GM19035 (cell line): ENCODE data around the gene LYPD6.
"Not testable (repeated sequence)": the region's sequence is repeated elsewhere in the genome, so short reads cannot be mapped to it uniquely, and the experiment has no call there.

Experiments used
- ATAC-seq: cut with Tn5 transposase; IDR thresholded peaks from one replicate; pipeline ENCODE4 v1.9.1; 2021; ENCODE audit not compliant: unreplicated experiment

LYPD6 gene

DNA sequence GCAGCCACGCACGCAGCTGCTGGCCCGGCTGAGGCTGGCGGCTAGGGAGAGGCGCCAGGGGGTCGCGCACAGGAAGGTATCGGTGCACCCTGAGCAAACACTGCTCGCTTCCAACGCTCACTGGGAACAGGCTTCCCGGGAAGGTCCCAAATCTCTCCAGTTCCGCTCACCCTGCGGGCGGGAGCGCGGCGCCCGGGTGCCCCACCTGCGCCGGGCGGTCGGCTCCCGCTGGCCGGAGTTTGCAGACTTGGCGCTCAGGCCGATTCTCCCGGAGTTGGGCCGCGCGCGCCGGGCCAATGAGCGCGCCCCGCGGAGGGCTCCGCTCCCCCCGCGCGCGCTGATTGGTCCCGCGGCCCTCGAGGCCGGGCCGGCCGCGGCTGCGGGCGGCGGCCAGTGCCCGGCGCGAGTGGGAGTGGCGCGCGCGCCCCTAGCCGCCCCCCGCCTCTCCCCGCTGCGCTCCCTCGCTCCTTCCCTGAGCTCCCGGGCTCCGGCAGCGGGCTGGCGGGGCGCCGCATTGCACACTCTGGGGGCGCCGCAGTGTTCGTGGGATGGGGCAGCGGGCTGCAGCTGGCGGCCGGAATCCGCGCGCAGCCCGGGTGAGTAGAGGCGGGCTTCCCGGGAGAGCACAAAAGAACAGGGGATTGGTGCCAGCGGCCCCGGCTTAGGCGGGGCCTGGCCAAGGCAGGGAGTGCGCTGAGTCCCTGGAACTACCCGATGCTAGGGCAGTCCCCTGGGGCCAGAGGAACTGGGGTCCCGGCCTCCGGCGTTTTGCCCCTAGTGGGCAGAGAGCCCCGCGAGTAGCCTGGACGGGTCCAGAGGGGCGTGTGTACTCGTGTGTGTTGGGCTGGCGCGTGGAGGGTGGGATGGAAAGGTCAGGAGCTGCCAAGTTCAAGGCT, at the start of gene LYPD6:
Gene LYPD6, plus strand, starts transcription at position 461 of the 896 bp plus-strand sequence. CDS start 107,122 bp downstream, outside the sequence.
- ATAC-seq = peak; percentile 88

DNA sequence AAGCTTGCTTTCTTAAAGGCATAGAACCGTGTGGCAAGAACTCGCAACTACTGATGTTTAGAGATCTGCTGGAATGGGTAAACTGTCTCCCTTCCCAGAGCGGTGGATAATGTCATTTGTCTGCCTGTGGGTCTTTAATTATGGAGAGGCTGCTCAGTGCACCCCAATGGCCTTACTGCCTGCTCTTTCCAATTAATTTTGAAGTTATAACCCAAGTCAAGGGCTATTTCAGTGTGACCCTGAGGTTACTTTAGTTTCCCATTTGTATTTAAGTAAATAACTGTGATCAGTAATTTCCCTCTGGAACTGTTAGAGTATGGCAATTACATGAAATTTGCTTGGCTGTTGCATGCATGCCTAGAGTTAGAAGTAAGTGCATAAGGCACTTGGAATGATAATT, 48.9 kb upstream of the LYPD6 start:
- no peak for ATAC-seq

DNA sequence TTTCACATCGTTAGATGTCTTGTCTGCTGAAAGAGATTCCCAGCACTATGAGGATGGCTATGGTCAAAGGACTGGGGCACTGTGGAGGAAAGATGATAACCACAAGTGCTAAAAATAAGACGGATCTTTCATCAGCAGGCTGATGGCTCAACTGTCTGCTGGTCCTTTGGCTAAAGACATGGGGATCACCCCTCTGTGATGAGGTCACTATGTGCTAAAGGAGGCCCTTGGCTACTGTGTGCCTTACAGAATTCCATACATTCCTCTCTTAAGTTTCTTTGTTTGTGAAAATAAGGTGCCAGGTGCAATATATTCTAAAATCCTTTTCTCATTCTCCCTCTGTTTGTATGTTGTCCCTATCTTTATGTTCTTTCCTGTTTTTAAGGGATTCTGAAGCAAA, 39.7 kb upstream of the LYPD6 start:
- no peak for ATAC-seq

DNA sequence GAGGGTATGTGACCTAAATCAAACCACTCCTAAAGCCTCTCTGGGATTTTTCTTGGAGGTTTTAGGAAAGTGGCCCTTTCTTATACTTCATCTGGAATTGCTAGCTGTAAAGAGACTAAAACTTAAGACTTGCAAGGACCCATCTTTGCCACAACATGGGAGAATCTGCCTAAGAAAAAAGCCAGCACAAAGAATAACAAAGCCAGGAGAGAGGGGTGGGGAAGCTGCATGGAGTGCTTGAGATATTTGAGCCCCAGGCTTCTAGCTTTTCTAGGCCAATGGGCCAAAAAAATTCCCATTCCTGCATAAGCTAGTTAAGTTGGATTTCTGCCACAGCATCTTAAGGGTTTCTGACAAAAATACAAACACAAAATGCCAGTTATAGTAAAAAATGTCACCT, 38.5 kb upstream of the LYPD6 start:
- no peak for ATAC-seq

DNA sequence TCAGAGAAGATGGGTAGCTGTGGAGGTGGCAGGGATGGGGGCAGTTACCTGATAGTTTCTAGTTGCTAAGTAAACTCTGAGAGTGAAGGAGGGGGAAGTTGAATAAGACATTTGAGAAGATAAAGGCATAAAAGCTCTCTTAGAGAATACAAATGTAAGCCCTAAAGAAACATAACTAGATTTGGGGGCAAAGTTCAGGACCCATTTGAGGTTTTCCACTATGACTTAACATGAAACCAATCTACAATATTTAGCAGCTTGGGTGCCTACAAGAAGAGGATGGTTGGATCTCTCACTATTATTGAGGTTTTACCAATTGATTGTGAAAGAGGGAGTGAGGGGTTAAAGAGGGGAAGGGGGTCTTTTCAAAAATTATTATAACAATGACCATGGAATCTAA, 34.4 kb upstream of the LYPD6 start:
- no peak for ATAC-seq

DNA sequence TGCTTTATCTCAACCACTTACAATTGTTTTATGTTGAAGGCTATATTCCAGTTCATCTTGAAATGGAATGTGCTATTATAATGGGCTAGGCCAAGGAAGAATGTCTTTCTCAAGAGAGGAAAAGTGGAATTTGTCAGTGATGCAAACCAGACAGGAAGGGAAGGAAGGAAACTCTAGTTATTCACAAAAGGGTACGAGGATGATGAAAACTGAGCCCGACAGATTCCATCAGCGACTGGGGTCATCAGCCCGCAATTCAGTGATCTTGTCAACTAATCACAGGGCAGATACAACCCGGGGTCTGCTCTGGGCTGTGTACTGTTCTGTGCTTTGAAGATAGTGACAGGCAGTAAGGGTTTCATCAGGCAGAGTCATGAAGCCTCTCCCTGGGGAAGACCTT, 23.4 kb upstream of the LYPD6 start:
- ATAC-seq = no peak

- ATAC-seq = no peak
These were observed 20.0 kb upstream of the LYPD6 start for GRCh38 chr2:149310349-149310748.

DNA sequence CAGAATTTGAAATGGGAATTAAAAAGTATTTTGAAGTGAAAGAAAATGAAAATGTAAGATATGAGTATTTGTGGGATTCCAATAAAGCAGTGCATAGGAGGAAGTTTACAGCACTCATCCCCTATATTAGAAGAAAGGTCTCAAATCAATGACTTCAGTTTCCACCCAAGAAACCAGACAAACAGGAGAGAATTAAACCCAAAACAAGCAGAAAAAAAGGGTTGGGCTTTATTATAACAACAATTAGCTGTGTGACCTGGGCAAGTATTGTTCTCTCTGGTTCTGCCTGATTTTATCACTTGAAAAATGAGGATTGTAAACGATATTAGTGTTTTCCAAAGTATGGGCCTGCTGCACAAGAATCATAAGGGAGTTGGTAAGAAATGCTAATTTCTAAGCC, 18.3 kb upstream of the LYPD6 start:
- ATAC-seq = no peak

- peak; percentile 92 for ATAC-seq
These were observed 16.8 kb upstream of the LYPD6 start for GRCh38 chr2:149313512-149313972.

GRCh38 chr2:149314687-149315086, 15.7 kb upstream of the LYPD6 start:
- ATAC-seq = no peak

DNA sequence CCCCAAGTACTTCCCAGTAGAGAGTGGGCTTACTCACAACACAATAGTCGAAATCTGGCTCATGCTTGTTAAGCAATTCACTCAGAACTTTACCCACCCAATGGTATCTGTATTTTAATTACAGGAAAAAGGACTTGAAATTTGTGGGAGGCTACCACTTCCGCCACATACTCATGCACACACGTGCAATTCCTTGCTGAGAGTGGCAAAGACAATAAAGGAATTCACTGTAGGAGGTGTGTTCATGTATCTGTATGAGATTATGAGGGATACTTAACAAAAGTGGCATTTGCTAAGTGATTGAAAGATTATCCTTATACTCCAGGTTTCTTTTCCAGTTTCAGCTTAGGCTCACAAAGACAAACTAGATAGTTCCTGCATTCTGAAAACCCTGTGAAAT, 14.9 kb upstream of the LYPD6 start:
- ATAC-seq = no peak

DNA sequence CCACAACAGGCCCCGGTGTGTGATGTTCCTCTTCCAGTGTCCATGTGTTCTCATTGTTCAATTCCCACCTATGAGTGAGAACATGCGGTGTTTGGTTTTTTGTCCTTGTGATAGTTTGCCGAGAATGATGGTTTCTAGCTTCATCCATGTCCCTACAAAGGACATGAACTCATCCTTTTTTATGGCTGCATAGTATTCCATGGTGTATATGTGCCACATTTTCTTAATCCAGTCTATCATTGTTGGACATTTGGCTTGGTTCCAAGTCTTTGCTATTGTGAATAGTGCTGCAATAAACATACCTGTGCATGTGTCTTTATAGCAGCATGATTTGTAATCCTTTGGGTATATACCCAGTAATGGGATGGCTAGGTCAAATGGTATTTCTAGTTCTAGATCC, 11.8 kb upstream of the LYPD6 start:
- ATAC-seq = not testable (repeated sequence)

DNA sequence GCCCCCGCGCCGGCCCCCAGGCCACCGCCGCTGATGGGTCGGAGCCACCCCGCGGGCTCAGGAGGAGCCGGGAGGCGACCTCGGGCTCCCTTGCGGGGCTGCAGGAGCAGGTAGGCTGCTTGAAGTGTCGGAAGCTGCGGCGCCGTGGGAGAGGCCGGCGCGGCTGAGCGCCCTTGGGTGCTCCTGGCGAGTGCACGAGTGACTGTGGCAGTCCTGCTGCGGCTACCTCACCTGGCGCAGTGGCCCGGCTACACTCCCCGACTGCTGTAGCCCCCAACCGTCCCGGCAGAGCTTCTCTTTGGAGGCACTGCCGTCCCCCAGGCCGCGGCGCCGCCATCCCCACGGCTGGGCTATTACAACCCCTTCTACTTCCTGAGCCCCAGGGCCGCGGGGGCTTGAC, 10.0 kb upstream of the LYPD6 start:
- ATAC-seq = no peak

- no peak for ATAC-seq
These were observed 1.3 kb upstream of the LYPD6 start for GRCh38 chr2:149329068-149329467.

- ATAC-seq = peak; percentile 10
These were observed 779 bp upstream of the LYPD6 start for GRCh38 chr2:149329489-149330126.

DNA sequence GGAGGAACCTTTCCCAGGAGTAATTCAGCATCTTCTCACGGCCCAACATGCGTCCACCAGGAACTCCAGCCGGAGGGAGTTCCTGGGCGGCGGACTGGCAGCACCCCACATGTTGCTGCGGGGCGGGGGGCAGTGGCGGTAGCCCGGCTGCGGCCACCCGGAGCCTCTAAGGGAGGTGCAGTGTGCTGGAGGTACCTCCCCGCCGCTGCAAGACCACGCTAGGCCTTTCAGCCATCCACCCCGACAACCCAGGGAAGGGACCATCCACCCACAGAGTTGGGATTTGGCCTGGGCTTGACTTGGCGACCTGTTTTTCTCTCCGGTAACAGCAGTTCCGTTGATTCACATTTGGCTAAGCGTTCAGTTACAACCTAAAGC, 625 bp downstream of the LYPD6 start:
- ATAC-seq = no peak

GRCh38 chr2:149332364-149332763, 2.0 kb downstream of the LYPD6 start:
- no peak for ATAC-seq

- ATAC-seq = no peak
These were observed 3.2 kb downstream of the LYPD6 start for GRCh38 chr2:149333636-149334035.

- no peak for ATAC-seq
These were observed 3.8 kb downstream of the LYPD6 start for GRCh38 chr2:149334156-149334555.

DNA sequence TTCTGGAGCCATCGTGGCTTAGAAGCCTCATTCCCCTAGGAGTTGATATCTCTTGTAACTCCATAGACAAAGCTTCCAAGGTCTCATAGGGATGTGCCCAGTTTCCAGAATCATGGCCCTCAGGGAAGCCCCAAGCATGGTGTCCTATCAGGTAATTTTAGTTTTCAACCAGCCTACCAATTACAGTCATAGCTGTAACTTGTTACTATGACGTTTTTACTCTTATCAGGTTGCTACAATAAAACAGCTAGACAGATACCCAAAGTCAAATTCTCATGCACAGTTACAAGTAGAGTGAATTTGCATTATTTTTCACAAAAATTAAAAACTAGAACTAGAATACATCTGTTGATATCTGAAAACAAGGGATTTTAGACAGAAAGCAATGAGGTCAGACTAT, 8.9 kb downstream of the LYPD6 start:
- ATAC-seq = no peak

- ATAC-seq = no peak
These were observed 12.1 kb downstream of the LYPD6 start for GRCh38 chr2:149342509-149342908.

- no peak for ATAC-seq
These were observed 13.7 kb downstream of the LYPD6 start for GRCh38 chr2:149344105-149344504.
